Activated CD4-positive, alpha-beta T cell treated with anti-CD3 and anti-CD28 coated beads, Interleukin-2, amount 10 ng/mL, durations not matched to agents 24 days and 14 days (primary cell): Measurements from ENCODE around the gene HIRA. TPM values are rescaled to one million over a fixed set of nuclear protein-coding genes. Genes with fewer than 3 reads are reported as not detected.

Experiments
- DNase-seq: peaks from one replicate; pipeline ENCODE4 v3.0.0; 2022
- H3K27ac Mint-ChIP-seq: one replicate; pipeline ENCODE4 v1.8.0; 2022; ENCODE audit warnings: mild to moderate bottlenecking, mixed read lengths
- H3K27me3 Mint-ChIP-seq: one replicate; pipeline ENCODE4 v1.8.0; 2022; ENCODE audit warnings: mixed read lengths
- H3K36me3 Mint-ChIP-seq: one replicate; pipeline ENCODE4 v1.8.0; 2022; ENCODE audit warnings: low read depth, mild to moderate bottlenecking, mixed read lengths
- H3K4me1 Mint-ChIP-seq: one replicate; pipeline ENCODE4 v1.8.0; 2021; ENCODE audit warnings: mixed read lengths
- H3K4me3 Mint-ChIP-seq: one replicate; pipeline ENCODE4 v1.8.0; 2022; ENCODE audit warnings: mild to moderate bottlenecking, moderate library complexity, mixed read lengths
- H3K9me3 Mint-ChIP-seq: one replicate; pipeline ENCODE4 v1.8.0; 2021; ENCODE audit warnings: mixed read lengths
- intact Hi-C: fragments of 100-400 bp; cut with micrococcal nuclease; formaldehyde crosslinking; loops from one replicate; pipeline ENCODE4 v1.15.1; 2023
- total RNA-seq: library from RNA; stranded (reverse); gene quantifications from 2 replicates; pipeline ENCODE4 v1.2.3, GENCODE V29; 2022

Gene HIRA
- total RNA-seq, 1 donor from 2014 or later: 45.0 TPM

GRCh38 chr22:19469421-19469820 lies 37.9 kb upstream of the HIRA start:
- peaks cover 64% of the 10 kb centered on the region for H3K36me3 Mint-ChIP-seq
- H3K9me3 Mint-ChIP-seq: no peaks in the 10 kb centered on the region
- DNase-seq: no peak
- H3K4me1 Mint-ChIP-seq: peaks cover under 1% of the 10 kb centered on the region
- H3K4me3 Mint-ChIP-seq: no peak overlapping the region
- H3K27me3 Mint-ChIP-seq: no peaks in the 10 kb centered on the region
- no peak overlapping the region for H3K27ac Mint-ChIP-seq
- intact Hi-C loops: no loop called here

DNA sequence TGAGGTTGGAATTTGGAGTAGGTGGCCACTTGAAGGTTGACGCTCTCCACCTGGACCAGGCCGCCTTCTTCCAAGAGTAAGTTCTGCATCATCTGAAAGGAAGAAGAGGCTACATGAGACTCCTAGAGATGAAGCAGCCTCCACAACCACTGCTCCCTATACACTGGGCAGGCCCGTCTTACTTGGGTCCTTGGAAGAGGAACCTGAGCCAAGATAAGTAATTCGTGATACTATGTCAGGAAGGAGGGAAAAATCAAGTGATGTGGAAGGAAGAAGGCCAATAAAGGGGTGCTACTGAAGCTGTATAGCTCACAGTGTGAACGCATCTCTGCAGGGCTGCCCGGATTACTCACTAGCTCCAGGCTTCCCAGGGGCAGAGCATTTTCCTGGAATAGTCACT lies 36.4 kb upstream of the HIRA start:
- Mint-ChIP-seq H3K27ac (no peak overlapping the region), H3K36me3 (peaks cover 63% of the 10 kb centered on the region), H3K4me3 (no peak overlapping the region), H3K27me3 (no peaks in the 10 kb centered on the region), H3K4me1 (peaks cover 1% of the 10 kb centered on the region), H3K9me3 (no peaks in the 10 kb centered on the region)
- no peak for DNase-seq
- intact Hi-C loops: no loop called here

- Mint-ChIP-seq H3K9me3 (no peaks in the 10 kb centered on the region), H3K36me3 (peaks cover 63% of the 10 kb centered on the region), H3K27ac (no peak overlapping the region), H3K4me1 (peaks cover 1% of the 10 kb centered on the region), H3K4me3 (no peak overlapping the region), H3K27me3 (no peaks in the 10 kb centered on the region)
- no peak for DNase-seq
- intact Hi-C loops: no loop called here
Measured at GRCh38 chr22:19466848-19467752, 35.6 kb upstream of the HIRA start.

DNA sequence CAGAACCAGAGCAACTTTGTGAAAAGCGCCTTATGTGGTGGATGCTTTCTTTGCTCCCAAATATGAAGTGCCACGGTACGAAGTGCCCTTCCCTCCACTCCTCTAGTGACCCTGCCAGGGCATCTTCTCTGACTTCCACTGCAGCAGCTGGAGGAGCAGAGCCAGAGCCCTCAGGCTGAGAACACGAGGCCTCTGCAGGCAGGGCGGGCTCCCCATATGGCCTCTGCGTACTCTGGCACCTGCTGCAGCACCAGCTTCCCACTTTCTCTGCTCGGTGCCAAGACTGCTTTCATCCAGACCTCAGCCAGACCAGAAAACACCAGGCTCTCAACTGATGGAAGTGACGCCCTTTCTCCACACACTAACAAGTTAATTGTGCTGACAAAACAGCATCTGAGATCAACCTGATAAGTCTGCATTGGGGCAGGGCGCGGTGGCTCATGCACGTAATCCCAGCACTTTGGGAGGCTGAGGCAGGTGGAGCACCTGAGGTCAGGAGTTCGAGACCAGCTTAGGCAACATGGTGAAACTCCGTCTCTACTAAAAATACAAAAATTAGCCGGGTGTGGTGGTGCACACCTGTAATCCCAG lies 34.7 kb upstream of the HIRA start:
- peaks cover 62% of the 10 kb centered on the region for H3K36me3 Mint-ChIP-seq
- intact Hi-C loops: no loop called here
- H3K4me1 Mint-ChIP-seq: peaks cover 1% of the 10 kb centered on the region
- H3K4me3 Mint-ChIP-seq: no peak overlapping the region
- H3K9me3 Mint-ChIP-seq: no peaks in the 10 kb centered on the region
- H3K27ac Mint-ChIP-seq: no peak overlapping the region
- DNase-seq: no peak
- H3K27me3 Mint-ChIP-seq: no peaks in the 10 kb centered on the region

DNA sequence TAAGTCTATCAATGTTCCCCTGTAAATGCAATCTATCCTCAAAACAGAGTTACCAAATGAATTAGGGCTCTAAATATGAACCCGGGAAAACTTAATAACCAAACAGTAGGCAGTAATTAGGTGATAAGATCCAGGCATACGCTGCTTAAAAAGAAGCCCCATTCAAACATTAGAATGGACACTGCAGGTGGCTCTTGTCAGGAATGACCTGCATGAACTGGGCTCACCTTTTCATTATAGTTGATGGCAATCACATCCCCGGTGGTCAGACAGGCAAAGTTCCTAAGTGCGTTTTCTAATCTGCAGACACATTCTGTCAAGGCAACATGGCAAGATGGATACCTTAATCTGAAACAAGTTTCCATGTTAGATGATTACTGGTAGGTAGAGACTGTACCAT lies 33.4 kb upstream of the HIRA start:
- H3K4me3 Mint-ChIP-seq: no peak overlapping the region
- intact Hi-C loops: no loop called here
- no peak for DNase-seq
- H3K9me3 Mint-ChIP-seq: no peaks in the 10 kb centered on the region
- no peak overlapping the region for H3K27ac Mint-ChIP-seq
- peaks cover 1% of the 10 kb centered on the region for H3K4me1 Mint-ChIP-seq
- no peaks in the 10 kb centered on the region for H3K27me3 Mint-ChIP-seq
- H3K36me3 Mint-ChIP-seq: peaks cover 62% of the 10 kb centered on the region

GRCh38 chr22:19464546-19464945 lies 33.0 kb upstream of the HIRA start:
- Mint-ChIP-seq H3K4me1 (peaks cover 1% of the 10 kb centered on the region), H3K36me3 (peaks cover 60% of the 10 kb centered on the region), H3K9me3 (no peaks in the 10 kb centered on the region), H3K27me3 (no peaks in the 10 kb centered on the region), H3K4me3 (no peak overlapping the region), H3K27ac (peak overlapping the region; percentile 25)
- intact Hi-C loops: no loop called here
- no peak for DNase-seq

DNA sequence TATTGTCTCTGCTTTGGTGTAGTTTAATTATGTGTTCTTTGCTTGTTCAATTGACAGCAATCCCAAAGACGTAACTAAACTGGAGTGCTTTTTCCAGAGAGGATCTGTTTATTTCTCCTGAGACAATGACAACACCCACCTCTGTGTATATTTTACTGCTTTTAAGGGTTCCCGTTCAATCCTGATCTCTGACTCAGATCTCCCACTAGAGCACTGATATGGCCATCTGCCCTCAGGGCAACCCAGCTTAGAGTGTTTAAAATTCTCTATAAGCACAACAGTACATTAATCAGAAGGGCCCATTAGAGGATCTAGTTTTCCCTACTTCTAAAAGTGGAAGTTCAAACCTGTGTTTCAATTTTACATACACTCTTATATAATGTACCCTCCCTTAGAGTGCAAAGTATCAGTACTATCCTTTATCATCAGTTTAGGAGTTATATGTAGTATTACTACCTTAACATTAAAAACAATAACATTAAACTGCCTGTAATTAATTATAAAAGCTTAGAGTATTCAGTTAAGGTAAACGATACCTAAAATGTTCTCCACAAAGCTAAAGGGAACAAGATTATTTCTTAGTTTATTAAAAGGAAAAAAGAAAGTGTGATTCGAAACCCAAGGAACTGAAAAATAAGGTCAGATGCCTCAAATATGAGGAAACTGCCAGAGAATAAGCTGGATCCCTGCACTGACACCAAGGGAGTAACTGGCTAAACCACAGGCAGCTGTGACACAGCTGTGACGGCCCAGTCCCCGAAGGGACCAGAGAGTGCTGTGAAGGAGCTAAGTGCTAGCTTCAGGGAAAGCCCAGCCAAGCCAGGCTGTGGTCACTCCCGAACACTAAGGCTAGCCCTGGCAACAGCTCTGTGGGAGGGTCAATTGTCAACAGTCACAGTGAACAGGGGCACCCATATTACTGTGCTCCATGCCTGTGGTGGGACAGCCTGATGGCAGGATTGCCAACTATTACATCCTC lies 32.2 kb upstream of the HIRA start:
- Mint-ChIP-seq H3K27ac (peak overlapping the region; percentile 25), H3K9me3 (no peaks in the 10 kb centered on the region), H3K27me3 (no peaks in the 10 kb centered on the region), H3K36me3 (peaks cover 54% of the 10 kb centered on the region), H3K4me1 (peaks cover 1% of the 10 kb centered on the region), H3K4me3 (no peak overlapping the region)
- DNase-seq: no peak
- intact Hi-C loops: no loop called here

DNA sequence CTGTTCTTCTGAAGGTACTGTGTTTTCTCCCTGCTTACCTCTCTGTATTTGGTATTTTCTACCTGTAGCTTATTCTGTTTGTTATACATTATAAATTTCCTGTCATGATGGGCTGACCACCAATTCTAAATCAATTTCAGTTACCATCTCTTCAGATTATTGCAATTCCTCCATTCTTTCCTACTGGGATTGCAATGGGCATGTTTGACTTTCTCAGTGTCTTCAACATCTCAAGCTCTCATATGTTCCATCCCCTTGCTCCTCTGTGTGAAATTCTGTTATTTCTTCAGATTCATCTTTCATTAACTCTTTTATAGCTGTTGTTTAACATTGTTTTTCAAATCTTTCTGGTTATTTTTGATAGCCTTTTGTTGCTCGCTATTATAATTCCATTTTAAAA lies 31.5 kb upstream of the HIRA start:
- H3K4me1 Mint-ChIP-seq: peaks cover 1% of the 10 kb centered on the region
- H3K36me3 Mint-ChIP-seq: peaks cover 48% of the 10 kb centered on the region

DNA sequence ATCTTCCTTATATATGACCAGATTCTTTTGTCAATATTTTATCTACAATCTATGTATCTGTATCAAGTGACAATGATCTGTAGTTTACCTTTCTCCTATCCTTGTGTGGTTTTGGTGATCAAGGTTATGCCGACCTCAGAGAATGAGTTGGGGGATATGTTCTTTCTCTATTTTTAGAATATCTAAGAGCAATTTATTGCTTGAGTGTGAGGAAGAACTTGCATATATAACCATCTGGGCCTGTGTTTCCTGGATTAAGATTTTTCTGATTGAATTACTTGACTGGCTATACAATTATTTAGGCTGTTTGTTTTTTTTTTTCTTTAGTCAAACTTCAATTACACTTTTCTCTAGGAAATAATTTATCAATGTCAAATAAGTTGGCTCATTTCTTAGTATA lies 30.0 kb upstream of the HIRA start:
- Mint-ChIP-seq H3K27me3 (no peaks in the 10 kb centered on the region), H3K27ac (no peak overlapping the region), H3K4me1 (peaks cover 1% of the 10 kb centered on the region), H3K4me3 (no peak overlapping the region), H3K9me3 (no peaks in the 10 kb centered on the region), H3K36me3 (peaks cover 46% of the 10 kb centered on the region)
- no peak for DNase-seq
- intact Hi-C loops: no loop called here

More for the DNA sequence above, 31.5 kb upstream of the HIRA start:
- no peak for DNase-seq
- Mint-ChIP-seq H3K27ac (no peak overlapping the region), H3K27me3 (no peaks in the 10 kb centered on the region), H3K9me3 (no peaks in the 10 kb centered on the region), H3K4me3 (no peak overlapping the region)
- intact Hi-C loops: no loop called here

DNA sequence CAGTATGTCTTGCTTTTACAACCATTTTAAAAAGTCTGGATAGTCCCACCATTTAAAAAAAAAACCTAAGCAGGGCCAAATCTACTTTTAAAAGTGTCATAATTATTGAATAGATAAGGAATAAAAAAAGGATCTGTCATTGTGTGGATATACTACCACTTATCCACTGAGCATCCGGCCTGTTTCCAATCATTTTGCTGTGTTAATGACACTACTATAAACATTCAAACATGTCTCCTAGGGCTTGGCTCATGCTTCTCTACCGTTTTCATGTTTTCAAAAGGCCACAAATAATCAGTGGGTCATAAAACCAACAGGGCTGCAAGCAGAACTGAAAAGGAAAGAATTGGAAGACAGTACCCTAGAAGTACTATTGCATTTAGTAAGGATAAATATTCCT lies 28.5 kb upstream of the HIRA start:
- Mint-ChIP-seq H3K4me3 (no peak overlapping the region), H3K36me3 (peaks cover 47% of the 10 kb centered on the region), H3K4me1 (peaks cover 1% of the 10 kb centered on the region), H3K27me3 (no peaks in the 10 kb centered on the region), H3K9me3 (no peaks in the 10 kb centered on the region), H3K27ac (no peak overlapping the region)
- intact Hi-C loops: no loop called here
- no peak for DNase-seq

DNA sequence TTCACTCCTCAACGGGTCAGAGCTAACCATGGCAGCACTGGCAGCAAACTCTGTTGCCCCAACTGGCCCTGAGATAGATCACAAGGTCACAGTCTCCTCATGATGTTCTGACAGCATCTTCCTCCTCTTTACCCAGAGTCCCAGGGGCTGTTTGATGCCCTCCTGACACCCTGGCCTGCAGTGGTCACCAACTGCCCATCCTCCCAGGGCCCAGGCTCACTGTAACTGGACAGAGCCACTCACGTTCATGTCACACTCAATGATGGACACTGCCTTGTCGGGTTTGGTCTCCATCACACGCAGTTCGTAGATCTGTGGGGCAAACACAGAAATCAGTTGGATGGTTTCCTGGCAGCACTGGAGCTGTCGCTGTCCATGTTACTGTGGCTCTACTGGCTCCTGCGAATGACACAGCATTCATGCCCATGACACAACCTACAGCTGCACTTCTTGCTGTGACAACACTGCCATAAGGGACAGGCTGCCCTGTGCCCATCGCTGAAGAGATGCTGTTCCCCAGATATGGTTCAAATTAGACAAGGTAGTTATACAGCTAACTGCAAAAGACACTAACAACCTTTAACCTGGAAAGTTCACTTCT lies 26.4 kb upstream of the HIRA start:
- DNase-seq: no peak
- Mint-ChIP-seq H3K9me3 (no peaks in the 10 kb centered on the region), H3K4me1 (peaks cover 2% of the 10 kb centered on the region), H3K27ac (no peak overlapping the region), H3K27me3 (no peaks in the 10 kb centered on the region), H3K36me3 (peaks cover 49% of the 10 kb centered on the region), H3K4me3 (no peak overlapping the region)
- intact Hi-C loops: no loop called here

GRCh38 chr22:19456541-19456940 lies 25.0 kb upstream of the HIRA start:
- DNase-seq: no peak
- Mint-ChIP-seq H3K27me3 (no peaks in the 10 kb centered on the region), H3K4me3 (no peak overlapping the region), H3K4me1 (peaks cover 2% of the 10 kb centered on the region), H3K27ac (peak overlapping the region; percentile 51), H3K36me3 (peaks cover 52% of the 10 kb centered on the region), H3K9me3 (no peaks in the 10 kb centered on the region)
- intact Hi-C loops: no loop called here

DNA sequence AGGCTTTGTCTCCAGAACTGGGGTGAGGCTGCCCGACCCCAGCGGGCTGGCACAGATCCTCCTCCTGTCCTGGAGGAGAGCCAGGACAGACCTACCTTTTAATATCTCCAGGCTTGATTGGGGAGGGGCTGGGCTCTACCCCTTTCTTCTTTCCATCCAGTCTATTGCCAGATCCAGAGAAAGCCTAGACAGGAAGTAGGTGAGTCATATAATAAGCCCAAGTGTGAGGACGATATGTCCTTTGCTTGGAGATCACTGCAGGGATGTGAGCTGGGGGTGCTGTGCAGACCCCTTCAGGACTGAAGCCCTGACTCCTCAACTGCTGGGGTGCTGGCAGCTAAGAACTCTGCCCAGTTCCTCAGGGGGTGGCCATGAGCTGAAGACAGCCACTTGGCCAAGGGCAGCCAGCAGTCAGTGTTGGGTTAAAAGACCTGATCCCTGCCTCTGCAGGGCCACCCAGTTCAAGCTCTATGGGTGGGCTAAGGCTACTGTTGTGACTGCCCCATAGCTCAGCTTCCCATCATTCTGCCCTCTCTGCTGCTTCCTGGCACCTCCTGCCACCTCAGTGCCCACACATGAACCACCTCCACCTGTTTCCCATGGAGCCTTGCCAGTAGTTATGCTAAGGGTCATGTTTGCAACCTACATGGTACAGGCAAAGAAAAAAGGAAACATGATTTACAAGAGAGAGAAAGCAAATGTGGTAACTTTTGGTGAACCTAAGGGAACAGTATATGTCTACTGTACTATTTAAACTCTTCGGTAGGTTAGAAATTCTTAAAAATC lies 24.2 kb upstream of the HIRA start:
- DNase-seq: no peak
- H3K27ac Mint-ChIP-seq: peak overlapping the region; percentile 51

More for the DNA sequence above, 24.2 kb upstream of the HIRA start:
- intact Hi-C loops: no loop called here
- Mint-ChIP-seq H3K9me3 (no peaks in the 10 kb centered on the region), H3K36me3 (peaks cover 47% of the 10 kb centered on the region), H3K4me3 (no peak overlapping the region), H3K27me3 (no peaks in the 10 kb centered on the region), H3K4me1 (peaks cover 2% of the 10 kb centered on the region)
